Inferior parietal cortex (tissue), 1 donor: ENCODE results near the gene SEMA7A.
"Not testable (repeated sequence)": the region's sequence is repeated elsewhere in the genome, so short reads cannot be mapped to it uniquely, and the experiment has no call there.

ENCODE experiments used
- DNase-seq: peaks from one replicate; pipeline ENCODE4 v3.0.0-alpha.2; 2016; ENCODE audit errors: extremely low spot score

SEMA7A gene

GRCh38 chr15:74373056-74373650, 60.6 kb downstream of the SEMA7A start:
- no peak for DNase-seq

GRCh38 chr15:74370471-74370870, 63.3 kb downstream of the SEMA7A start:
- no peak for DNase-seq

- no peak for DNase-seq
Observed at GRCh38 chr15:74369756-74370155, 64.0 kb downstream of the SEMA7A start.

GRCh38 chr15:74369084-74369745, 64.5 kb downstream of the SEMA7A start:
- no peak for DNase-seq

GRCh38 chr15:74368121-74368520, 65.6 kb downstream of the SEMA7A start:
- no peak for DNase-seq

GRCh38 chr15:74367296-74367854, 66.4 kb downstream of the SEMA7A start, which contains the start of gene CYP11A1:
Gene CYP11A1, minus strand, starts transcription at chr15:74367646. Its CDS starts 61 bp downstream, at chr15:74367585.
- no peak for DNase-seq

- no peak for DNase-seq
Observed at GRCh38 chr15:74365598-74366445, 67.9 kb downstream of the SEMA7A start.

GRCh38 chr15:74364936-74365597, 68.7 kb downstream of the SEMA7A start:
- no peak for DNase-seq

- DNase-seq: no peak
Observed at GRCh38 chr15:74362482-74362881, 71.3 kb downstream of the SEMA7A start.

GRCh38 chr15:74360855-74361254, 72.9 kb downstream of the SEMA7A start:
- not testable (repeated sequence) for DNase-seq

- not testable (repeated sequence) for DNase-seq
Observed at GRCh38 chr15:74359376-74359775, 74.4 kb downstream of the SEMA7A start.
